ENCODE measurements around the gene ULK2.

Gene ULK2

GRCh38 chr17:19729900-19730299 is 137.8 kb downstream of the ULK2 start:
- CTCF ChIA-PET = interaction anchor here (0.6 kb wide), 1 partner anchor 13 kb away, joined by 3 read pairs; the partner anchor contains the start of gene SLC47A2
- 0 out of 2 replicates have a peak, but pooled peaks cover 2% of the 10 kb centered on the region for H3K4me1 ChIP-seq (ENCODE audit: control insufficient read depth, insufficient read depth, low read length)
- no peak overlapping the region for H3K27ac ChIP-seq (ENCODE audit: extremely low read depth, low read depth, low read length)
- TF ChIP-seq ZNF138 (tag by site-specific recombination; IDR thresholded peaks at IDR 0.05; ENCODE audit: borderline replicate concordance) (no peak), SP2 (tag by site-specific recombination; IDR thresholded peaks at IDR 0.05) (no peak), ZNF16 (tag by site-specific recombination; IDR thresholded peaks at IDR 0.05; ENCODE audit: low read depth) (no peak), ZNF488 (tag by site-specific recombination; IDR thresholded peaks at IDR 0.05) (no peak), ZNF623 (tag by site-specific recombination; IDR thresholded peaks at IDR 0.05) (no peak), SP7 (tag by site-specific recombination; IDR thresholded peaks at IDR 0.05) (no peak), SP3 (tag by site-specific recombination; IDR thresholded peaks at IDR 0.05) (no peak), ZNF830 (tag by site-specific recombination; IDR thresholded peaks at IDR 0.05; ENCODE audit: low read depth) (no peak), GLIS2 (tag by site-specific recombination; IDR thresholded peaks at IDR 0.05) (no peak), ZNF391 (tag by site-specific recombination; IDR thresholded peaks at IDR 0.05; ENCODE audit: borderline replicate concordance, low read depth) (no peak), ZBTB17 (tag by site-specific recombination; IDR thresholded peaks at IDR 0.05) (no peak), ZBTB20 (tag by site-specific recombination; IDR thresholded peaks at IDR 0.05) (no peak), PRDM6 (tag by site-specific recombination; IDR thresholded peaks at IDR 0.05) (no peak), MEIS1 (CRISPR knock-in tag; IDR thresholded peaks at IDR 0.05; ENCODE audit: borderline replicate concordance) (no peak), ZNF335 (tag by site-specific recombination; conservative IDR thresholded peaks at IDR 0.05) (no peak), ZNF155 (tag by site-specific recombination; IDR thresholded peaks at IDR 0.05) (no peak)
- POLR2A ChIA-PET = interaction anchor here (4.1 kb wide), 1 partner anchor 82 kb away, joined by 25 read pairs; the partner anchor contains the start of gene ALDH3A2
- H3K36me3 ChIP-seq (ENCODE audit: control insufficient read depth in 2 of 2, insufficient read depth in 1 of 2, low read length in 2 of 2) = no peaks in the 10 kb centered on the region
- H3K9me3 ChIP-seq (ENCODE audit: control insufficient read depth, insufficient read depth, low read depth, low read length) = no peaks in the 10 kb centered on the region
- H3K4me3 ChIP-seq (ENCODE audit: low read depth, low read length) = no peak overlapping the region

GRCh38 chr17:19728084-19728495 is 139.6 kb downstream of the ULK2 start:
- ChIA-PET CTCF (interaction anchor here (0.5 to 2.6 kb wide), 10 partner anchors 9 to 365 kb away, joined by 3 to 21 read pairs (median 4); partner anchors contain the start of gene B9D1), POLR2A (interaction anchor here (1.2 to 4.1 kb wide), 3 partner anchors 10 to 80 kb away, joined by 3 to 25 read pairs (median 6); partner anchors contain the start of gene ALDH3A2)
- no peak overlapping the region for H3K27ac ChIP-seq (ENCODE audit: extremely low read depth, low read depth, low read length)
- no peak overlapping the region for H3K4me3 ChIP-seq (ENCODE audit: low read depth, low read length)
- H3K36me3 ChIP-seq (ENCODE audit: control insufficient read depth in 2 of 2, insufficient read depth in 1 of 2, low read length in 2 of 2) = no peaks in the 10 kb centered on the region
- H3K9me3 ChIP-seq (ENCODE audit: control insufficient read depth, insufficient read depth, low read depth, low read length) = no peaks in the 10 kb centered on the region
- 0 out of 2 replicates have a peak, but pooled peaks cover 2% of the 10 kb centered on the region for H3K4me1 ChIP-seq (ENCODE audit: control insufficient read depth, insufficient read depth, low read length)
- TF ChIP-seq HIC1 (tag by site-specific recombination; IDR thresholded peaks at IDR 0.05) (no peak), ZNF518A (tag by site-specific recombination; conservative IDR thresholded peaks at IDR 0.05; ENCODE audit: low read depth) (no peak), YY2 (tag by site-specific recombination; IDR thresholded peaks at IDR 0.05) (no peak), HOXC10 (CRISPR knock-in tag; IDR thresholded peaks at IDR 0.05) (no peak), WT1 (tag by site-specific recombination; IDR thresholded peaks at IDR 0.05) (no peak), KLF17 (tag by site-specific recombination; IDR thresholded peaks at IDR 0.05) (no peak), ZNF155 (tag by site-specific recombination; IDR thresholded peaks at IDR 0.05) (no peak), ZBTB17 (tag by site-specific recombination; IDR thresholded peaks at IDR 0.05) (peak; percentile 22; the same call in 1 of the 2 replicates)
